Uterus (tissue), 2 donors: Measurements from ENCODE around the gene ANKRD36.
"Not testable (repeated sequence)": the region's sequence is repeated elsewhere in the genome, so short reads cannot be mapped to it uniquely, and the experiment has no call there.

Experiments used
- CTCF ChIP-seq, 4 experiments: fragments of 200-600 bp in 2 of 4; fragments of 450-650 bp in 2 of 4; sonication (generic) in 2 of 4; IDR thresholded peaks; one replicate each; pipeline ENCODE4 v1.5.1; 2016 to 2019; ENCODE audit warnings: antibody characterized with exemption in 4 of 4, mild to moderate bottlenecking in 2 of 4, moderate library complexity in 1 of 4
- POLR2A ChIP-seq, 2 donors: fragments of 450-650 bp; IDR thresholded peaks; one replicate each; pipeline ENCODE4 v1.6.1; 2016; ENCODE audit warnings: antibody characterized with exemption in 2 of 2, mild to moderate bottlenecking in 1 of 2, moderate library complexity in 1 of 2

- not testable (repeated sequence) for TF ChIP-seq POLR2A, CTCF (IDR thresholded peaks at IDR 0.05)
Measured at GRCh38 chr2:97168583-97168982, 55.6 kb downstream of the ANKRD36 start.
